ENCODE measurements around the gene LMNA.

DNA sequence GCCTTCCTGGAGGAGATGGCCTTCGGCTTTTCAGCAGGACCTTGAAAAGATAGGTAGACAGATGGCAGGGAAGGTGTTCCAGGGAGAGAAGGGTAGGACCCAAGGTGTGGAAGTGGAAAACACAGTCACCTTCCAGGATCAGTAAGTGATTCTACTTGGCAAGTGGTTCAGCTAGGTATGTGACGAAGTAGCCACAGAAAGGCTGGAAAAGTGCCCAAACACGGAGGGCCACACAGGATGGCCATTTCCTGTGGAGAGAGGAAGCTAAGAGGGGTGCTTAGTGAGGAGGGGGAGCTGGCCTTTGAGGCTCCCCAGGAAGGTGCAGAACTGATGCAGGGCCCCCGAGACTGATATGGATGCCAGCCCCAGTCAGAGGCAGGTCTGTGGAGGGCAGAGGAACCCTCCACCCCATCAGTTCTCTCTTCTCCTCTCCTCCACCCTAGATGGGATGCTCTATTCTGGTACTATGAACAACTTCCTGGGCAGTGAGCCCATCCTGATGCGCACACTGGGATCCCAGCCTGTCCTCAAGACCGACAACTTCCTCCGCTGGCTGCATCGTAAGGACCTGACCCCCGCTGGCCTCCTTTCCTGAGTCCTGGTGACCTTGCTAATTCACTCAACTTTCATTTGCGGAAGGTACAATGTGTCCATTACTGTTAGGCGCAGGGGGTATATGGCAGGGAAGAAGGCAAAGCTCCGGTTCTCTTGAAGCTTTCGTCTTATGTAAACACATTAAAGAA lies 45.7 kb downstream of the LMNA start:
- TF ChIP-seq ELF4 (IDR thresholded peaks at IDR 0.05) (no peak), ZNF384 (IDR thresholded peaks at IDR 0.05) (no peak), LEF1 (IDR thresholded peaks at IDR 0.05; ENCODE audit: borderline replicate concordance) (no peak), NFRKB (IDR thresholded peaks at IDR 0.05) (no peak), TARDBP (IDR thresholded peaks at IDR 0.05) (no peak), SP1 (IDR thresholded peaks at IDR 0.05) (no peak), SUZ12 (IDR thresholded peaks at IDR 0.05) (no peak)
